HepG2 (cell line): Measurements from ENCODE around the gene GALNT1. TPM values are rescaled to one million over a fixed set of nuclear protein-coding genes. Genes with fewer than 3 reads are reported as not detected.

Experiments
- ATAC-seq: fragments of 200-7000 bp; cut with Tn5 transposase; 3 replicates; pipeline ENCODE4 v1.9.1; 2020; ENCODE audit warnings: mild to moderate bottlenecking, moderate library complexity
- BruUV-seq: library from RNA; stranded (reverse); fragments of 400-500 nt; replicated peaks from 2 replicates; lab custom pipeline; 2021; lab: Mats Ljungman, UMichigan
- CTCF ChIA-PET: fragments of 300-600 bp; formaldehyde crosslinking; extraction: SDS; loops from one replicate; lab custom pipeline; 2021; ENCODE audit warnings: low total read pairs, inconsistent platforms, low intra/inter-chr PET ratio; lab: Yijun Ruan, JAX
- POLR2A ChIA-PET: fragments of 350-600 bp; sonication (Branson Sonifier 250); formaldehyde crosslinking; loops from one replicate; lab custom pipeline; 2020; ENCODE audit warnings: antibody characterized with exemption, inconsistent platforms; lab: Yijun Ruan, JAX
- DNase-seq: peaks from one replicate; pipeline ENCODE4 v3.0.0-alpha.2; 2015; ENCODE audit warnings: low spot score
- FAIRE-seq: peaks from 3 replicates; lab custom pipeline; 2011; peaks lifted over from hg19 to GRCh38; lab: Jason Lieb, UNC
- H2AFZ ChIP-seq: one replicate; pipeline ENCODE4 v1.6.1; 2011; ENCODE audit warnings: low read length, inconsistent platforms
- H3K27ac ChIP-seq: fragments of 300-600 bp; 3 replicates; pipeline ENCODE4 v1.8.0; 2011; ENCODE audit warnings: mixed run types, mild to moderate bottlenecking, mixed read lengths, low read length, inconsistent platforms; ENCODE audit not compliant: insufficient read depth; ENCODE audit errors: extremely low read length
- H3K27me3 ChIP-seq, 2 experiments: fragments of 200-600 bp in 1 of 2; 2 replicates in 1 of 2; 3 replicates in 1 of 2; pipeline versions ENCODE4 v1.6.0 to v1.8.0; 2011; ENCODE audit warnings: low read length in 2 of 2, mild to moderate bottlenecking in 2 of 2, moderate library complexity in 2 of 2, inconsistent platforms in 1 of 2; ENCODE audit not compliant: insufficient read depth in 2 of 2, control insufficient read depth in 1 of 2
- H3K36me3 ChIP-seq, 2 experiments: fragments of 200-600 bp in 1 of 2; replicated peaks in 1 of 2; 2 replicates in 1 of 2; 3 replicates in 1 of 2; pipeline versions ENCODE4 v1.5.1 to v1.8.0; 2011; ENCODE audit warnings: low read length in 2 of 2, inconsistent platforms in 1 of 2; ENCODE audit not compliant: insufficient read depth in 2 of 2, control insufficient read depth in 1 of 2
- H3K4me1 ChIP-seq: 2 replicates; pipeline ENCODE4 v1.5.1; 2012; ENCODE audit warnings: low read length, inconsistent platforms; ENCODE audit not compliant: insufficient read depth
- H3K4me2 ChIP-seq: 2 replicates; pipeline ENCODE4 v1.6.0; 2011; ENCODE audit warnings: low read depth, low read length, inconsistent platforms
- H3K4me3 ChIP-seq, 3 experiments: fragments of 200-600 bp in 1 of 3; sonication (generic), shearing (Covaris generic) in 1 of 3; replicated peaks in 1 of 3; 2 replicates each; pipeline ENCODE4 v1.5.1; 2011 to 2016; ENCODE audit warnings: low read length in 3 of 3, inconsistent platforms in 2 of 3, low read depth in 2 of 3, mild to moderate bottlenecking in 2 of 3, control low read depth in 1 of 3, mixed read lengths in 1 of 3; ENCODE audit not compliant: insufficient read depth in 1 of 3
- H3K79me2 ChIP-seq: one replicate; pipeline ENCODE4 v1.6.1; 2011; ENCODE audit warnings: low read length, inconsistent platforms; ENCODE audit not compliant: insufficient read depth
- H3K9ac ChIP-seq: 2 replicates; pipeline ENCODE4 v1.6.0; 2011; ENCODE audit warnings: mild to moderate bottlenecking, low read depth, low read length, inconsistent platforms; ENCODE audit not compliant: insufficient read depth
- H3K9me3 ChIP-seq: 2 replicates; pipeline ENCODE4 v1.5.1; 2012; ENCODE audit warnings: mild to moderate bottlenecking, low read length
- H4K20me1 ChIP-seq: 2 replicates; pipeline ENCODE4 v1.6.0; 2011; ENCODE audit warnings: inconsistent platforms, mild to moderate bottlenecking, low read length, moderate library complexity; ENCODE audit not compliant: insufficient read depth
- AGO2 ChIP-seq: fragments of 200-400 bp; formaldehyde crosslinking; optimal IDR thresholded peaks from 2 replicates; pipeline ENCODE3; 2017; ENCODE audit warnings: mild to moderate bottlenecking, low read depth, low read length, moderate library complexity
- ELF1 ChIP-seq: sonication (generic); formaldehyde crosslinking; IDR thresholded peaks from 2 replicates; pipeline ENCODE4 v1.4.0; 2020; ENCODE audit warnings: missing genetic modification reagents
- ELK4 ChIP-seq: sonication (generic); formaldehyde crosslinking; IDR thresholded peaks from 2 replicates; pipeline ENCODE4 v1.9.0; 2021; ENCODE audit warnings: missing genetic modification reagents, borderline replicate concordance
- KDM3A ChIP-seq: IDR thresholded peaks from 2 replicates; pipeline ENCODE4 v1.6.1; 2018; ENCODE audit warnings: low read depth, missing compliant biosample characterization
- MXD3 ChIP-seq: IDR thresholded peaks from 2 replicates; pipeline ENCODE4 v1.6.1; 2016; ENCODE audit warnings: mild to moderate bottlenecking, missing biosample characterization, missing genetic modification reagents
- PAF1 ChIP-seq: IDR thresholded peaks from 2 replicates; pipeline ENCODE4 v1.6.1; 2016; ENCODE audit warnings: missing genetic modification reagents, missing compliant biosample characterization
- SAP130 ChIP-seq: IDR thresholded peaks from 2 replicates; pipeline ENCODE4 v1.6.1; 2016; ENCODE audit warnings: low read depth
- SKI ChIP-seq: fragments of 450-650 bp; IDR thresholded peaks from one replicate; pipeline ENCODE4 v1.6.1; 2018; ENCODE audit warnings: mild to moderate bottlenecking; ENCODE audit not compliant: partially characterized antibody
- ZNF660 ChIP-seq: sonication (generic); formaldehyde crosslinking; IDR thresholded peaks from 2 replicates; pipeline ENCODE4 v1.5.1; 2020; ENCODE audit warnings: mild to moderate bottlenecking, low read depth, missing genetic modification reagents, borderline replicate concordance
- ZNF724P ChIP-seq: sonication (generic); formaldehyde crosslinking; IDR thresholded peaks from 2 replicates; pipeline ENCODE4 v1.8.0; 2022; ENCODE audit warnings: missing genetic modification reagents, borderline replicate concordance
- ZNF782 ChIP-seq: sonication (generic); formaldehyde crosslinking; IDR thresholded peaks from 2 replicates; pipeline ENCODE4 v1.4.0; 2020; ENCODE audit warnings: missing genetic modification reagents, mild to moderate bottlenecking, borderline replicate concordance
- ZSCAN22 ChIP-seq: sonication (generic); formaldehyde crosslinking; IDR thresholded peaks from 2 replicates; pipeline ENCODE4 v1.4.0; 2020; ENCODE audit warnings: mild to moderate bottlenecking, missing genetic modification reagents
- WGBS: methylation state at CpG from one replicate; pipeline ENCODE4 v1.1.6; 2017; ENCODE audit warnings: low lambda C conversion rate; 5-methylcytosine and 5-hydroxymethylcytosine counted together
- in situ Hi-C: cut with HindIII; loops from 2 replicates; pipeline ENCODE4 v1.10.0; 2017; ENCODE audit warnings: low pct_unique_long_range_greater_than_20kb; ENCODE audit not compliant: extremely low pct_ligation_motif_present
- intact Hi-C: fragments of 100-400 bp; cut with micrococcal nuclease; formaldehyde crosslinking; loops from one replicate; pipeline ENCODE4 v1.10.0; 2022; ENCODE audit not compliant: unreplicated experiment
- polyA plus RNA-seq, 8 experiments: library from polyadenylated mRNA; depleted of rRNA in 3 of 8; stranded (reverse) in 7 of 8; unstranded in 1 of 8; fragments of >200 nt; fragmentation: Illumina TruSeq in 4 of 8; extraction: Trizol in 4 of 8; gene quantifications; 2 replicates each; pipeline versions ENCODE4 v1.2.1 to v1.2.3, GENCODE V29; 2011 to 2016; ENCODE audit warnings: low read depth in 4 of 8, missing spikeins in 1 of 8, mixed read lengths in 1 of 8; ENCODE audit not compliant: insufficient read depth in 1 of 8
- total RNA-seq, 5 experiments: library from RNA; depleted of rRNA; stranded (reverse); fragments of >200 nt; fragmentation: Illumina TruSeq; extraction: Trizol; gene quantifications; 2 replicates each; pipeline ENCODE4 v1.2.3, GENCODE V29; 2016; ENCODE audit warnings: low read depth in 1 of 5
- TF ChIP-seq, protein P1 (sequence below): sonication (generic); formaldehyde crosslinking; IDR thresholded peaks from 2 replicates; pipeline ENCODE4 v1.8.0; 2023; ENCODE audit warnings: mild to moderate bottlenecking, missing genetic modification reagents
- TF ChIP-seq, protein P2 (sequence below): sonication (generic); formaldehyde crosslinking; IDR thresholded peaks from 2 replicates; pipeline ENCODE4 v1.5.1; 2020; ENCODE audit warnings: missing genetic modification reagents, mild to moderate bottlenecking, borderline replicate concordance
- TF ChIP-seq, protein P3 (sequence below): sonication (generic); formaldehyde crosslinking; IDR thresholded peaks from 2 replicates; pipeline ENCODE4 v1.9.0; 2021; ENCODE audit warnings: missing genetic modification reagents, borderline replicate concordance

Gene GALNT1
- total and polyA plus RNA-seq, 2 of the 13 experiments (the other 11 are each of a cell fraction or from before 2014, with no cell fraction given): 41.1 to 100 TPM

DNA sequence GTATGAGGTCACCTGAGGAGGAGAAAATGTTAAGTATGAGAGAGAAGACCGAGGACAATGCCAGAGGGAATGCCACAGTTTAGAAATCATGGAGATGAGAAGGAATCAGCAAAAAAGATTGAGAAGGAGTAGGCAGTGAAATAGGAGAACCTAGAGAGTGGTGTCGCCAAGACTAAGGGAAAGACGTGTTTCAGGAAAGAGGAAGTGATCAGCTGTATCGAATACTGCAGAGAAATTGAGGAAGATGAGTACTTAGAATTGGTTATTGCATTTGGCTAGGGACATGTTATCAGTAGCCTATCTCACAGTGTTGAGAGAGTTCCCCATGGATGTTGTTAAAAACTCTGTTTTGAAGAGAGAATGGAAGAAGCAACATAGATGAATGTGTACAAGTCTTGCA is 112.3 kb downstream of the GALNT1 start:
- no peak overlapping the region for H3K9ac ChIP-seq
- H3K36me3 ChIP-seq: peaks cover 3 to 15% of the 10 kb centered on the region in 2 experiments; a peak in 4 of 5 replicates
- in situ Hi-C loops (no loop called here), intact Hi-C loops (no loop called here)
- WGBS: 95% methylated on average over 4 of the region's 4 CpGs
- no peak overlapping the region for H3K4me2 ChIP-seq
- H3K79me2 ChIP-seq: no peaks in the 10 kb centered on the region
- no peaks in the 10 kb centered on the region for H3K27me3 ChIP-seq
- H3K9me3 ChIP-seq: no peaks in the 10 kb centered on the region
- DNase-seq (no peak), ATAC-seq (no peak), FAIRE-seq (no peak)
- no peak overlapping the region for H3K4me3 ChIP-seq
- CTCF ChIA-PET: no interaction called here
- no peaks in the 10 kb centered on the region for H4K20me1 ChIP-seq
- TF ChIP-seq, protein P1, sequence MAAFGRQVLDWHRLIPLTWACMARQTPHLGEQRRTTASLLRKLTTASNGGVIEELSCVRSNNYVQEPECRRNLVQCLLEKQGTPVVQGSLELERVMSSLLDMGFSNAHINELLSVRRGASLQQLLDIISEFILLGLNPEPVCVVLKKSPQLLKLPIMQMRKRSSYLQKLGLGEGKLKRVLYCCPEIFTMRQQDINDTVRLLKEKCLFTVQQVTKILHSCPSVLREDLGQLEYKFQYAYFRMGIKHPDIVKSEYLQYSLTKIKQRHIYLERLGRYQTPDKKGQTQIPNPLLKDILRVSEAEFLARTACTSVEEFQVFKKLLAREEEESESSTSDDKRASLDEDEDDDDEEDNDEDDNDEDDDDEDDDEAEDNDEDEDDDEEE: no peak
- TF ChIP-seq SKI (no peak), ZSCAN22 (CRISPR knock-in tag) (no peak), ZNF660 (CRISPR knock-in tag) (no peak), ZNF782 (CRISPR knock-in tag) (no peak), ELF1 (CRISPR knock-in tag) (no peak), ZNF724P (no peak), PAF1 (CRISPR knock-in tag) (no peak), MXD3 (CRISPR knock-in tag) (no peak), KDM3A (CRISPR knock-in tag) (no peak), SAP130 (CRISPR knock-in tag) (no peak), AGO2 (no peak), ELK4 (CRISPR knock-in tag) (no peak)
- TF ChIP-seq, protein P2, sequence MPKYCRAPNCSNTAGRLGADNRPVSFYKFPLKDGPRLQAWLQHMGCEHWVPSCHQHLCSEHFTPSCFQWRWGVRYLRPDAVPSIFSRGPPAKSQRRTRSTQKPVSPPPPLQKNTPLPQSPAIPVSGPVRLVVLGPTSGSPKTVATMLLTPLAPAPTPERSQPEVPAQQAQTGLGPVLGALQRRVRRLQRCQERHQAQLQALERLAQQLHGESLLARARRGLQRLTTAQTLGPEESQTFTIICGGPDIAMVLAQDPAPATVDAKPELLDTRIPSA: no peak
- TF ChIP-seq, protein P3, sequence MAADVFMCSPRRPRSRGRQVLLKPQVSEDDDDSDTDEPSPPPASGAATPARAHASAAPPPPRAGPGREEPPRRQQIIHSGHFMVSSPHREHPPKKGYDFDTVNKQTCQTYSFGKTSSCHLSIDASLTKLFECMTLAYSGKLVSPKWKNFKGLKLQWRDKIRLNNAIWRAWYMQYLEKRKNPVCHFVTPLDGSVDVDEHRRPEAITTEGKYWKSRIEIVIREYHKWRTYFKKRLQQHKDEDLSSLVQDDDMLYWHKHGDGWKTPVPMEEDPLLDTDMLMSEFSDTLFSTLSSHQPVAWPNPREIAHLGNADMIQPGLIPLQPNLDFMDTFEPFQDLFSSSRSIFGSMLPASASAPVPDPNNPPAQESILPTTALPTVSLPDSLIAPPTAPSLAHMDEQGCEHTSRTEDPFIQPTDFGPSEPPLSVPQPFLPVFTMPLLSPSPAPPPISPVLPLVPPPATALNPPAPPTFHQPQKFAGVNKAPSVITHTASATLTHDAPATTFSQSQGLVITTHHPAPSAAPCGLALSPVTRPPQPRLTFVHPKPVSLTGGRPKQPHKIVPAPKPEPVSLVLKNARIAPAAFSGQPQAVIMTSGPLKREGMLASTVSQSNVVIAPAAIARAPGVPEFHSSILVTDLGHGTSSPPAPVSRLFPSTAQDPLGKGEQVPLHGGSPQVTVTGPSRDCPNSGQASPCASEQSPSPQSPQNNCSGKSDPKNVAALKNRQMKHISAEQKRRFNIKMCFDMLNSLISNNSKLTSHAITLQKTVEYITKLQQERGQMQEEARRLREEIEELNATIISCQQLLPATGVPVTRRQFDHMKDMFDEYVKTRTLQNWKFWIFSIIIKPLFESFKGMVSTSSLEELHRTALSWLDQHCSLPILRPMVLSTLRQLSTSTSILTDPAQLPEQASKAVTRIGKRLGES: no peak
- POLR2A ChIA-PET: no interaction called here
- peaks cover 23% of the 10 kb centered on the region for H3K4me1 ChIP-seq
- no peak overlapping the region for H3K27ac ChIP-seq
- BruUV-seq: no TSS peak
- H2AFZ ChIP-seq: no peak overlapping the region
